GM10248 (cell line): Measurements from ENCODE around the gene WNK2.
A peak's percentile ranks its signal among the peaks of the same experiment; 100 is the strongest.

Experiments
- CTCF ChIA-PET: fragments of 300-600 bp; sonication (Branson Sonifier 250); formaldehyde crosslinking; extraction: SDS; loops from one replicate; lab custom pipeline; 2021; ENCODE audit warnings: antibody characterized with exemption; lab: Yijun Ruan, JAX
- POLR2A ChIA-PET: fragments of 350-650 bp; sonication (Branson Sonifier 250); formaldehyde crosslinking; extraction: SDS; loops from one replicate; lab custom pipeline; 2020; ENCODE audit warnings: antibody characterized with exemption; lab: Yijun Ruan, JAX
- DNase-seq: peaks from one replicate; pipeline ENCODE4 v3.0.0; 2012; ENCODE audit errors: extremely low spot score
- TF ChIP-seq, protein P1 (sequence below): IDR thresholded peaks from 2 replicates; pipeline ENCODE4 v1.5.1; 2012; ENCODE audit warnings: mild to moderate bottlenecking, low read depth; ENCODE audit errors: extremely low read depth, missing control alignments, control extremely low read depth

WNK2 gene

GRCh38 chr9:93303806-93304573 lies 120.1 kb downstream of the WNK2 start:
- ChIA-PET POLR2A (no interaction called here), CTCF (interaction anchor here (2.2 kb wide), 1 partner anchor 150 kb away, joined by 6 read pairs; no protein-coding TSS in a partner anchor)
- peak; percentile 11 for DNase-seq
- TF ChIP-seq, protein P1, sequence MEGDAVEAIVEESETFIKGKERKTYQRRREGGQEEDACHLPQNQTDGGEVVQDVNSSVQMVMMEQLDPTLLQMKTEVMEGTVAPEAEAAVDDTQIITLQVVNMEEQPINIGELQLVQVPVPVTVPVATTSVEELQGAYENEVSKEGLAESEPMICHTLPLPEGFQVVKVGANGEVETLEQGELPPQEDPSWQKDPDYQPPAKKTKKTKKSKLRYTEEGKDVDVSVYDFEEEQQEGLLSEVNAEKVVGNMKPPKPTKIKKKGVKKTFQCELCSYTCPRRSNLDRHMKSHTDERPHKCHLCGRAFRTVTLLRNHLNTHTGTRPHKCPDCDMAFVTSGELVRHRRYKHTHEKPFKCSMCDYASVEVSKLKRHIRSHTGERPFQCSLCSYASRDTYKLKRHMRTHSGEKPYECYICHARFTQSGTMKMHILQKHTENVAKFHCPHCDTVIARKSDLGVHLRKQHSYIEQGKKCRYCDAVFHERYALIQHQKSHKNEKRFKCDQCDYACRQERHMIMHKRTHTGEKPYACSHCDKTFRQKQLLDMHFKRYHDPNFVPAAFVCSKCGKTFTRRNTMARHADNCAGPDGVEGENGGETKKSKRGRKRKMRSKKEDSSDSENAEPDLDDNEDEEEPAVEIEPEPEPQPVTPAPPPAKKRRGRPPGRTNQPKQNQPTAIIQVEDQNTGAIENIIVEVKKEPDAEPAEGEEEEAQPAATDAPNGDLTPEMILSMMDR = no peak

GRCh38 chr9:93304574-93305496 lies 120.9 kb downstream of the WNK2 start:
- ChIA-PET CTCF (interaction anchor here (0.7 to 1.1 kb wide), 4 partner anchors 28 to 348 kb away, joined by 3 to 5 read pairs (median 4); no protein-coding TSS in a partner anchor), POLR2A (no interaction called here)
- peak; percentile 50 for DNase-seq
- TF ChIP-seq, protein P1 = peak; percentile 39

GRCh38 chr9:93305497-93306020 lies 121.6 kb downstream of the WNK2 start:
- ChIA-PET CTCF (interaction anchor here (0.7 to 1.1 kb wide), 4 partner anchors 27 to 349 kb away, joined by 3 to 5 read pairs (median 4); no protein-coding TSS in a partner anchor), POLR2A (no interaction called here)
- no peak for DNase-seq
- TF ChIP-seq, protein P1 = no peak

DNA sequence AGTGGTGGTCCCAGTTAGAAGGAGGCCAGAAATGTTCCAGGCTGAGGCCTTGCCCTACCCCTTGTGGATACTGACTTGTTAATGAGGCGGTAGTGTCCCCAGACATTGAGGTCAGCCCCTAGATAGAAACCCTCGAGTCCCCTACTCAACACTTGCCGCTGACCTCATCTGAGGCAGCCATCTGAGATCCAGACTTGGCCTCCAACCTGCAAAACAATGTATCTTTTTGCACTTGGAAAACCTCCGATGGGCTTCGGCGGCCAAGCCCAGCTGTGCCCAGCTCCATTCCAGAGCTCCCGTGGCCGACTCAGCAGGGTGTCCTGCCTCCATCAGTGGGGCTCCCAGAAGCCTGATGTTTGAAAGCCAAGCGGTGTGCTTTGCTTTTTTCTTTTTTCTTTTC lies 122.1 kb downstream of the WNK2 start:
- POLR2A ChIA-PET = no interaction called here

DNA sequence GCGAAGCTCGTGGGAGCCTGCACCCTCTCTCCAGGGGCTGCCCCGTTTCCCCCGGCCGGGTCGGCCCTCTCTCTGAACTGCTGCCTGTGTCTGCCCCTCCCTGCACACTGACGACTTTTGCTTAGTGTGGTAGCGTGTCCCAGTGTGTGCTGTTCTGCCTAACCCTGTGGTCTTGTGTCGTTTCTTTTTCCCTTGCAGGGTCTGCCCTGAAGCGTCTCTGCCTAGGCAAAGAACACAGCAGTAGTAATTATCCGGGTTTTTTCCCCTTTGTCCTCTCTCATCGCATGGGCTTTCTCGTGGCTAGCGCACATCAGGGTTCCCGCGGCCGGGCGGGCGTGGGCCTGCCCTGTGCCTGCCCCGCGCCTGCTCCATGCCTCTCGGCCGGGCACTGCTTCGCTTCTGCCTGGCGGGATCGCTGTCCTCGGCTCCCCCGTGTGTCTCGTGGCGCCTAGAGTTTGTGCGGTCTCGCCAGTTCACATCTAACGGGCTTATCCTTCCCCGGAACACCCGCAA lies 122.7 kb downstream of the WNK2 start:
- DNase-seq = no peak
- POLR2A ChIA-PET = no interaction called here
- CTCF ChIA-PET = no interaction called here
- TF ChIP-seq, protein P1 = no peak

More for the DNA sequence above, 122.1 kb downstream of the WNK2 start:
- no peak for DNase-seq
- TF ChIP-seq, protein P1 = no peak
- CTCF ChIA-PET = interaction anchor here (1.1 kb wide), 2 partner anchors 145 to 349 kb away, joined by 4 to 5 read pairs; no protein-coding TSS in a partner anchor
